Measurements from ENCODE around the gene HAUS7. TPM values are rescaled to one million over a fixed set of nuclear protein-coding genes. Genes with fewer than 3 reads are reported as not detected.

The HAUS7 gene
- total RNA-seq, 2 experiments from 2014 or later: 37.6 to 45.9 TPM

DNA sequence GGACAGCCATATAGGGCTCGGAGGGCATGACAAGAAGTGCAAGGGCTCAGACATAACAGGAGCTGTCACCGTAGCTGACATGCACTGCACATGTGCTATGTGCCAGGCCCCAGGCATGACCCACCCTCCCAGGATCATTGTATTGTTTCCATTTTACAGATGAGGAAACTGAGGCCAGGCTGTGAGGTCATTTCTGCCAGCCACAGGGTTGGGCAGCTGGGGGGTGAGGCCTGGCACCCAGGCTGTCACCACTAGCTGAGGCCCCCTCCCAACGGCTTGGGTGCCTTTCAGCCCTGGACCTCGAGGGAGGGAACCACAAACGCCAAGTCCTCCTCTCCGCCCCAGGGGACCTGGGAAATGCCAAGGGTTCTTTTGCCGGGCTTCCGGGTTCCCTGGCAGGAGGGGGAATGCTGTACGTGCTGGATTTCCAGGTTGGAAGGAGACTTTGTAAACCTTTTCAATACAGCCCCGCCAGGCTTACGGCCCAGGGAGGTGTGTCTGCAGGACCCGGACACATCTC is 37.2 kb downstream of the HAUS7 start:
- Mint-ChIP-seq H3K4me1 (no peaks in the 10 kb centered on the region), H3K4me3 (no peak overlapping the region), H3K27me3 (peaks cover 2% of the 10 kb centered on the region), H3K36me3 (ENCODE audit: low read depth) (no peaks in the 10 kb centered on the region), H3K27ac (no peak overlapping the region), H3K9me3 (peaks cover 2% of the 10 kb centered on the region)
- no peak for DNase-seq
- CTCF ChIA-PET: interaction anchor here (1.0 to 1.7 kb wide), 2 partner anchors 19 to 37 kb away, joined by 3 to 4 read pairs; partner anchors contain the start of gene HAUS7
- POLR2A ChIA-PET: no interaction called here

DNA sequence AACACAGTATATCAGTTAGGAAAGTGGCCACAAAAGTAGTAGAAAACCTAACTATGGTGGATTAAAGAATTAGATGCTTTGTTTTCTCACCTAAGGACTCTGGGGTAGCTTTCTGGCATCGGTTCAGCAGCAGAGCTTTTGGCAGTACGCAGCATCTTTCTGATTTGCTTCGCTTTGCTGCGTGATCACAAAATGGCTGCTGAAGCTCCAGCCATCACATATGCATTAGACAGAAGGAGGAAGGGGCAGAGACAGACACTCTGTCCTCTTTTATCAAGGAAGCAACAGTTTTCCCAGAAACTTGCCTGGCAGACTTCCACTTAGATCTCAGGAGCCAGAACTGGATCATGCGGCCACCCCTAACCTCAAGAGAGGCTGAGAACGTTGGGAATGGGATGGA is 39.6 kb downstream of the HAUS7 start:
- Mint-ChIP-seq H3K27me3 (peaks cover 1% of the 10 kb centered on the region), H3K4me3 (no peak overlapping the region), H3K36me3 (ENCODE audit: low read depth) (no peaks in the 10 kb centered on the region), H3K9me3 (peaks cover 2% of the 10 kb centered on the region), H3K27ac (no peak overlapping the region), H3K4me1 (no peaks in the 10 kb centered on the region)
- CTCF ChIA-PET: interaction anchor here (0.6 kb wide), 1 partner anchor 297 kb away, joined by 3 read pairs; no protein-coding TSS in a partner anchor
- DNase-seq: no peak
- POLR2A ChIA-PET: no interaction called here

DNA sequence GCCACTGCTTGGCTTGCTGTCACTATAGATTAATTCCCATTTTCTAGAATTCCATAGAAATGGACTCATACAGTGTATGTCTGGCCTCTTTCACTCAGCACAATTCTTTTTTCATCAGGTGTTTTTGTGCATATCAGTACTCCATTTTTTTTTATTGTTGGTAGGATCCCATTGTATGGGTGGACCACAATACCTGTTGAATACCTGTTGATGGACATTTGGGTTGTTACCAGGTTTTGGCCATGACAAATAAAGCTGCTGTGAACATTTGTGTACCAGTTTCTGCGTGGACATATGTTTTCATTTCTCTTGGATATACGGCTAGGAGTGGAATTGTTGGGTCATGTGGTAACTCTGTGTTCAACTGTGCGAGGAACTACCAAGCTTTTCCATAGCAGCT is 44.2 kb downstream of the HAUS7 start:
- DNase-seq: no peak
- no peak overlapping the region for H3K27ac Mint-ChIP-seq
- no peaks in the 10 kb centered on the region for H3K4me1 Mint-ChIP-seq
- peaks cover 2% of the 10 kb centered on the region for H3K9me3 Mint-ChIP-seq
- no peak overlapping the region for H3K4me3 Mint-ChIP-seq
- CTCF ChIA-PET: no interaction called here
- no peaks in the 10 kb centered on the region for H3K36me3 Mint-ChIP-seq (ENCODE audit: low read depth)
- POLR2A ChIA-PET: no interaction called here
- H3K27me3 Mint-ChIP-seq: peaks cover 1% of the 10 kb centered on the region

- Mint-ChIP-seq H3K4me3 (no peak overlapping the region), H3K27ac (no peak overlapping the region), H3K36me3 (ENCODE audit: low read depth) (no peaks in the 10 kb centered on the region), H3K27me3 (peaks cover 1% of the 10 kb centered on the region), H3K9me3 (no peaks in the 10 kb centered on the region), H3K4me1 (no peaks in the 10 kb centered on the region)
- ChIA-PET POLR2A (interaction anchor here (0.5 kb wide), 1 partner anchor 20 kb away, joined by 4 read pairs; no protein-coding TSS in a partner anchor), CTCF (interaction anchor here (0.6 kb wide), 1 partner anchor 251 kb away, joined by 3 read pairs; no protein-coding TSS in a partner anchor)
- no peak for DNase-seq
These were observed 46.7 kb downstream of the HAUS7 start for GRCh38 chrX:153423652-153424051.

GRCh38 chrX:153421856-153422255 is 48.5 kb downstream of the HAUS7 start:
- H3K4me3 Mint-ChIP-seq: no peak overlapping the region
- H3K9me3 Mint-ChIP-seq: no peaks in the 10 kb centered on the region
- POLR2A ChIA-PET: no interaction called here
- no peaks in the 10 kb centered on the region for H3K4me1 Mint-ChIP-seq
- CTCF ChIA-PET: no interaction called here
- H3K27me3 Mint-ChIP-seq: no peaks in the 10 kb centered on the region
- no peak overlapping the region for H3K27ac Mint-ChIP-seq
- no peaks in the 10 kb centered on the region for H3K36me3 Mint-ChIP-seq (ENCODE audit: low read depth)
- no peak for DNase-seq

DNA sequence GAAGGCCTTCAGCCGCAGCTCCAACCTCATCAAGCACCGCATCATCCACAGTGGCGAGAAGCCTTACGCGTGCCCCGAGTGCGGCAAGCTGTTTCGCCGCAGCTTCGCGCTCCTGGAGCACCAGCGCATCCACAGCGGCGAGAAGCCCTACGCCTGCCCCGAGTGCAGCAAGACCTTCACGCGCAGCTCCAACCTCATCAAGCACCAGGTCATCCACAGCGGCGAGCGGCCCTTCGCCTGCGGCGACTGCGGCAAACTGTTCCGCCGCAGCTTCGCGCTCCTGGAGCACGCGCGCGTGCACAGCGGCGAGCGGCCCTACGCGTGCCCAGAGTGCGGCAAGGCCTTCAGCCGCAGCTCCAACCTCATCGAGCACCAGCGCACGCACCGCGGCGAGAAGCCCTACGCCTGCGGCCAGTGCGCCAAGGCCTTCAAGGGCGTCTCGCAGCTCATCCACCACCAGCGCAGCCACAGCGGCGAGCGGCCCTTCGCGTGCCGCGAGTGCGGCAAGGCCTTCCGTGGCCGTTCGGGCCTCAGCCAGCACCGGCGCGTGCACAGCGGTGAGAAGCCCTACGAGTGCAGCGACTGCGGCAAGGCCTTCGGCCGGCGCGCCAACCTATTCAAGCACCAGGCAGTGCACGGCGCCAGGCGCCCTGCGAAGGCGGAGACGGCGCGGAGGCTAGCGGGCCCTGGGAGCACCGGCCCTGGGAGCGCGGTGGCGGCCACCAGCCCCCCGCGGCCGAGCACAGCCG is 49.4 kb downstream of the HAUS7 start:
- ChIA-PET POLR2A (no interaction called here), CTCF (no interaction called here)
- no peaks in the 10 kb centered on the region for H3K4me1 Mint-ChIP-seq
- H3K27me3 Mint-ChIP-seq: no peaks in the 10 kb centered on the region
- no peaks in the 10 kb centered on the region for H3K36me3 Mint-ChIP-seq (ENCODE audit: low read depth)
- H3K27ac Mint-ChIP-seq: no peak overlapping the region
- no peaks in the 10 kb centered on the region for H3K9me3 Mint-ChIP-seq
- DNase-seq: no peak
- no peak overlapping the region for H3K4me3 Mint-ChIP-seq

GRCh38 chrX:153417637-153418036 is 52.7 kb downstream of the HAUS7 start:
- Mint-ChIP-seq H3K4me3 (no peak overlapping the region), H3K36me3 (ENCODE audit: low read depth) (no peaks in the 10 kb centered on the region), H3K27ac (no peak overlapping the region), H3K27me3 (no peaks in the 10 kb centered on the region), H3K9me3 (no peaks in the 10 kb centered on the region), H3K4me1 (no peaks in the 10 kb centered on the region)
- ChIA-PET CTCF (no interaction called here), POLR2A (no interaction called here)
- DNase-seq: no peak

DNA sequence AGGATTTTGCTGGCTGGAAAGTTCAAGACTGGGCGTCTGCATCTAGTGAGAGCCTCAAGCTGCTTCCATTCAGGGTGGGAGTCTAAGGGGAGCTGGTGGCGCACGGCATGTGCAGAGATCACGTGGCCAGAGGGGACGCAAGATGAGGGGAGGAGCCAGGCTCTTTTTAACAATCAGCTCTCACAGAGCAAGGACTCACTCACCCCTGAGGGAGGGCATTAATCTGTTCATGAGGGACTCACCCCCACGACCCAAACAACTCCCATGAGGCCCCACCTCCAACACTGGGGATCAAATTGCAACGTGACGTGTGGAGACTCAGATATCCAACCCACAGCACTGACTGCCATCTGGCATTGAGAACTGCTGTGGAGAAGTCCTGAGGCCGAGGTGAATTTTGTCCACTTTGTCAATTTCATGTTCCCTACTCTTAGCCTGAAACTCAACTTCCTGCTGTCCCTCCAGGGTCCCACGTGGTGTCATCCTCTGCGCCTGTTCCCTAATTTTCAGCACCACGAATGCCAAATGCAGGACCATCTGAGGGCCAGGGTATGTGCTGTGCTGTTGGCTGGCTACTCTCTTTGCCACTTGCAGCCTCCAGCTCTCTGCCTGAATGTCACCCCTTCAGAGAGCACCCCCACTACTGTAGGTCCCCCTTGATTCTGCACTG is 53.5 kb downstream of the HAUS7 start:
- Mint-ChIP-seq H3K27ac (no peak overlapping the region), H3K36me3 (ENCODE audit: low read depth) (no peaks in the 10 kb centered on the region), H3K4me1 (peaks cover 6% of the 10 kb centered on the region), H3K27me3 (peaks cover 6% of the 10 kb centered on the region), H3K4me3 (no peak overlapping the region), H3K9me3 (no peaks in the 10 kb centered on the region)
- DNase-seq: no peak
- CTCF ChIA-PET: no interaction called here
- POLR2A ChIA-PET: no interaction called here

GRCh38 chrX:153414856-153415510 is 55.4 kb downstream of the HAUS7 start:
- Mint-ChIP-seq H3K4me1 (peaks cover 7% of the 10 kb centered on the region), H3K36me3 (ENCODE audit: low read depth) (no peaks in the 10 kb centered on the region), H3K4me3 (no peak overlapping the region), H3K27ac (no peak overlapping the region), H3K9me3 (no peaks in the 10 kb centered on the region), H3K27me3 (peaks cover 9% of the 10 kb centered on the region)
- CTCF ChIA-PET: interaction anchor here (1.4 to 1.8 kb wide), 2 partner anchors 18 to 25 kb away, joined by 4 read pairs; no protein-coding TSS in a partner anchor
- POLR2A ChIA-PET: no interaction called here
- no peak for DNase-seq

DNA sequence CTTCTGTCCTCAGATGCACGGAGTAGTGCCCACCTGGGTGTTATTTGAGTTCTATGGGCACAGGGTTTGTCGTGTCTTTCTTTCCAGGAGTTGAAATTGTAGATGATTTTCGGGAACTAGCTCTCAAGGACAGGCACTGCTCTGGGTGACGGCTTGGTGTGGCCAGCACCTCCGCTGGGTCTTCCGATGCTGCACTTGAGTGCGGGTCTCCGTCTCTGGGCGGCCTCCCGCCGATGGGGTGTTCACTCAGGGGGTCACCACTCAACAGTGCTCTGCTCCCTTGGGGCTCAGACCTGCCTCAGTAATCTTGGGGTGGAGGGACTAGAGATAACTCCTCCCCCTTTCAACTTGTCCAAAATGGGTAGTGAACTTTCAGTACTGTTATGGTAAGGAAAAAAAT is 56.6 kb downstream of the HAUS7 start:
- H3K4me3 Mint-ChIP-seq: no peak overlapping the region
- POLR2A ChIA-PET: no interaction called here
- peaks cover 9% of the 10 kb centered on the region for H3K27me3 Mint-ChIP-seq
- CTCF ChIA-PET: interaction anchor here (0.6 to 1.8 kb wide), 3 partner anchors 20 to 27 kb away, joined by 3 to 4 read pairs (median 4); no protein-coding TSS in a partner anchor
- H3K9me3 Mint-ChIP-seq: no peaks in the 10 kb centered on the region
- no peaks in the 10 kb centered on the region for H3K36me3 Mint-ChIP-seq (ENCODE audit: low read depth)
- H3K4me1 Mint-ChIP-seq: peaks cover 7% of the 10 kb centered on the region
- no peak for DNase-seq
- H3K27ac Mint-ChIP-seq: no peak overlapping the region

GRCh38 chrX:153412746-153413720 is 57.3 kb downstream of the HAUS7 start:
- ChIA-PET POLR2A (no interaction called here), CTCF (interaction anchor here (1.8 kb wide), 1 partner anchor 27 kb away, joined by 4 read pairs; no protein-coding TSS in a partner anchor)
- no peaks in the 10 kb centered on the region for H3K9me3 Mint-ChIP-seq
- no peak overlapping the region for H3K27ac Mint-ChIP-seq
- no peak for DNase-seq
- H3K4me3 Mint-ChIP-seq: no peak overlapping the region
- H3K36me3 Mint-ChIP-seq (ENCODE audit: low read depth): no peaks in the 10 kb centered on the region
- peaks cover 9% of the 10 kb centered on the region for H3K27me3 Mint-ChIP-seq
- peaks cover 7% of the 10 kb centered on the region for H3K4me1 Mint-ChIP-seq

DNA sequence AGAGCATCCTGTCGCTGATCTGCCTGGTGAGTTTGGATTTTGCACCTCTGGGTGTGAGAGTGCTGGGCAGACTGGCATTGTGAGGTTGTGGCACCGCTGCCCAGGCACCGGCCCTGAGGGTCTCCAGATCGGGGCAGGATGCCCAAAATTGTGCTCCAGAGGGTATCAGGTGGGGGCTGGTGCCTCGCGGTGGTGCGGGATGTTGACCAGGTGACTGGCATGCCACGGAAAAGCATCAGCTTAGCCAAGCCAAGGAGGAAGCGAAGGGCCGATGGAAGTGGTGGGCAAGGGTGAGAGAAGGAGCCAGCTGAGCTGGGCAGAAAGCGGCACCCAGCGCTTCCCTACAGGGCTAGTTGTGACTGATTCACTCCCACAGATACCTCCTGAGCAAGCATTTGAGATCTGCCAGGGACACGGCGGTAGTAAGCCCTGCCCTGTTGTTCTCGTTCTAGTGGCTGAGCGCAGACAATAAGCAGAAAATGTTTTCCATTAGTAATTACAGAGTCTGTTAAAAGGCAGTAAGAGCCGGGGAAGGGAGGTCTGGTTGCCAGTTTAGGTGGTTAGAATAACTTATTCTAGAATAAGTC is 58.3 kb downstream of the HAUS7 start:
- DNase-seq: no peak
- Mint-ChIP-seq H3K4me3 (peak overlapping the region; percentile 30), H3K27ac (no peak overlapping the region), H3K4me1 (peaks cover 7% of the 10 kb centered on the region), H3K27me3 (peaks cover 9% of the 10 kb centered on the region), H3K9me3 (no peaks in the 10 kb centered on the region), H3K36me3 (ENCODE audit: low read depth) (no peaks in the 10 kb centered on the region)
- ChIA-PET CTCF (no interaction called here), POLR2A (no interaction called here)
